GM18870 (cell line): ENCODE data around the gene BRSK2.

Source experiments
- ATAC-seq: cut with Tn5 transposase; IDR thresholded peaks from one replicate; pipeline ENCODE4 v1.9.1; 2021; ENCODE audit warnings: moderate library complexity; ENCODE audit not compliant: unreplicated experiment

Gene BRSK2

DNA sequence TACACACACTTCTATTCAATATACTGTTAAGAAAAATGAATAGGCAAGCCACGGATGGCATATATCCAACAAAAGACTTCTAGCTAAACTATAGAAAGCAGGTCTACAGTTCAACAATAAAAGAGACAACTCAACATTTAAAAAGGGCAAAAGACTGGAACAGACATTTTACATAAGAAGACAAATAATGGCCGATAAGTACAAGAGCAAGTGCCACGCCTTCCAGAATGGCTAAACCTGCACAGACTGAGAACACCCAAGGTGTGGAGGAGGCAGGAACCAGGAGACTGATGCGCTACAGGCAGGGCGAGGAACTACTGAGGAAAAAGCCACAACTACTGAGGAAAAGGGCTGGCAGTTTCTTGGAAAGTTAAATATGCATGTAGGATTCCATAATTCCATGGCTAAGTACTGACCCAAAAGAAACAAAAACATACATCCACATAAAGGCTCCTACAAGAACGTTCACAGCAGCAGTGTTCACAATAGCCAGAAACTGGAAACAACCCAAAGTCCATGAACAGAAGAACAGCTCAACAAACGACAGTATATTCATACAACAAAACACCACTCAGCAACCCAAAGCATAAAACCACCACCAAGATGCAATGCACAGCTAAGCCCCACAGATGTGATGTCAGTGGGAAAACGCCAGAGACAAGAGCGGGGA, 106.5 kb downstream of the BRSK2 start:
- ATAC-seq: no peak

DNA sequence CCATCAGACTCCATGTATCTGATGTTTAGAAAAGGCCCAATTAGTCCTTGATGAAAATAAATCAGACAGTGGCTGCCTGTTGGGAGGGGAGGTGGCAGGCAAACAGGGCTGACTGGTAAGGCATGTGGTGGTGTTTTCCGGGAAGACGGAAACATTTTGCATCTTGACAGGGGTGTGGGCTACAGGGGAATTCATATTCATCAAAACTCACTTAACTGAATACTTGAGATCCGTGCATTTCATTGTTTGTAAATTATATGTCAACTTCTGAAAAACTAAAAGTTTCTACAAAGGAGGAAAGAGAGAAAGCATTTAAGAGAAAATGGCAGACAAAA, 107.0 kb downstream of the BRSK2 start:
- no peak for ATAC-seq

DNA sequence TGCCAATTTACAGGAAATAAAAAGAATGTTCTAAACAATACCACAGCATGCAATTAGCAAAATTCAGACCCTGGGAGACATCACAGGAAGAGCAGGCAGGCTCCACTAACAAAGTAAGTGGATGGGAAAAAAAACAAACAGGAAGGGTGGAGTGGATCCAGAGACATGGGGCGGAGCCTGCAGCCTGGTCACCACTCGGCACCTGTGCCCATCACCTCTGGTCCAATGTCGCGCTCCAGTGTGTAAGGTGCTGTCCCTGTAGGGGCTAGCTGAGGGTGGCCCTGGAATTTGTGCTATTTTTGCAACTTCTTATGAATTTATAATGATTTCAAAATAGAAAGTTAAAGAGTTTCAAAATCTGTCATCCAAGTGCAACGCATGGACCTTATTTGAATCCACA, 107.9 kb downstream of the BRSK2 start:
- no peak for ATAC-seq

DNA sequence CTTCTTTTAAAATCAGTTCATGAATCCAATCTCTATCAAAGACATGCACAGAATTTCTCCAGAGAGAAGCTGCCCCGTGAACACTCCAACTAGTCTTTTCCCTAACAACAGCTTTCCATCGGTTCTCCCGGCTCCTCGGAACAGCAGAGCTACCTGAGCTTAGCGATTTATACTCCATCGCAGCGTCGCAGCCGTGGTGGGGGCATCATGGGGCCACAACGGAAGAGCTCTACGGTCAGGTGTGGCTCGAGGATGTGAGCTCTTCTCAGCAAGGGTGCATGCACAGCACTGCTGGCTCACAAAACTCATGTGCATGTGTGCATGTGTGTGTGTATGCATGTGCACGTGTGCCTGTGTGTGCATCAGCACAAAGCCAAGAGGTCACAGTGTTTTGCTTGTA, 108.5 kb downstream of the BRSK2 start:
- ATAC-seq: no peak

DNA sequence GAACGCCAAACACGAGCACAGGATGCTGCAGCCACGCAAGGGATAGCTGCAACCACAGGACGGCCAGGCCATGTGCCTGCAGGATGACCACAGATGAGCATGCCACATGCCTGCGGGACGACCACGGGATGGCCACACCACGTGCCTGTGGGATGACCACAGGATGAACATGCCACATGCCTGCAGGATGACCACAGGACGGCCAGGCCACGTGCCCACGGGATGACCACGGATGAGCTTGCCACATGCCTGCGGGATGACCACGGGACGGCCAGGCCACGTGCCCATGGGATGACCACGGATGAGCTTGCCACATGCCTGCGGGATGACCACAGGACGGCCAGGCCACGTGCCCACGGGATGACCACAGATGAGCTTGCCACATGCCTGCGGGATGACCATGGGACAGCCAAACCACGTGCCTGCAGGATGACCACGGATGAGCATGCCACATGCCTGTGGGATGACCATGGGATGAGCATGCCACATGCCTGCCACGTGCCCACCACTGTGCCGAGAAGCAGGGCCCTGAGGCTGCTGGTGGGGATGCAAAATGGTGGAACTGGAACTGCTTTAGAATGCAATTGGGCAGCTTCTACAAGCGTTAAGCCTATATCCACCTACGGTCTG, 109.6 kb downstream of the BRSK2 start:
- ATAC-seq: no peak

DNA sequence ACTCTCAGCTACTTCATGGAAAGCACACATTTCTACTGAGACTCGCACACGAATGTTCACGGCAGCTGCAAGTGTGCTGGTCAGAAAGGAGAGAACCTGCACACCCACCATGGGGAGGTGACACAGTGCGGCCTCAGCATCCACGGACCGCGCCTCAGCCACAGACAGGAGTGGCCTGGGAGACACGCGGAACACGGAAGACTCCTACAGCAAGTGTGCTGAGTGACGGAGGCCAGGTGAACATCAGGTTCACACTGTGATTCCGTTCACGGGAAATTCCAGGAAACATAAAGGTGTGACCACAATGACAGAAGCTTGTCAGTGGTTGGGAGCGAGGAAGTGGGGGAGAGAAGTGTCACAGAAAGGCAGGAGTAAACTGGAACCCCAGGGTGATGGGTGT, 110.2 kb downstream of the BRSK2 start:
- no peak for ATAC-seq

DNA sequence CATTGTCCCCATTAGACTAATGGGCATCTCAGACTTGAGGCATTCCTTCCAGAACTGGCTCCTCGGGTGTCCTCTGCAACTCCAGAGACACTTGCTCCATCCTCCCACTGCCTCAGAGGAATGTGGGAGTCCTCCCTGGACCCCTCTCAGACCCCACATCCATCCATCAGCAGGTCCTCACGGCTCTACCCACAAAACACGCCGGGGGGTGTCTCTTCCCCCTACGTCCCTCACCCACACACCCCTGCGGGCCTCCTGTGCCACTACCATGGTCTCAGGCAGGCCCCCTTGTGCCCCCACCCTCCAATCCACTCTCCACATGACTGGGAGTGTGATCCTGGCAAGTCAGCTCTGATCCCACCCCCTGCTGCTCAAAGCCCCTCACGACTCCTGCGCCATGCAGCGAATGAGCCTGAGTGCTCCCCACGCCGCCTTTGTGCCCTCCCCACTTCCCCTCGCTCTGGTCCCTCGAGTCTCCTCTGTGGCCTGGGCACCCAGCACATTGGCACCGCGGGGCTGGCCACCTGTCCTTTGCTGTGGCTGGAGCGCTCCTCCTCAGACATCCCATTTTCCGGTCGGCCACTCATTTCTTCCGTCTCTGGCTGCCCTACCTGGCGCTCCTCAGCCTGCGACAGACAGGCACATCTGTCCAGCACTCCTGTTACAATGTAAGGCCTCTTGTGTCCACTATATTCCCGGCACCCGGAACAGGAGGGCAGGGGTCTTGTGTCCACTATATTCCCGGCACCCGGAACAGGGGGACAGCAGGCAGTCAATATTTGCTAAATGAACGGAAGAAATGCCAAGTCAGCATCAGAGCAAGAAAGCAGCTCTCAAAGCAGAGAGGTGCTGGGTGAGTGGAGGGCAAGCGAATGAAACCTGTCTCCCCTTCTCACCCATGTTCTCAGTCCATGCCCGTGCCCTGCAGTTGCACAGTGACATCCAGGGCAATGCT, 111.0 kb downstream of the BRSK2 start:
- ATAC-seq: no peak

DNA sequence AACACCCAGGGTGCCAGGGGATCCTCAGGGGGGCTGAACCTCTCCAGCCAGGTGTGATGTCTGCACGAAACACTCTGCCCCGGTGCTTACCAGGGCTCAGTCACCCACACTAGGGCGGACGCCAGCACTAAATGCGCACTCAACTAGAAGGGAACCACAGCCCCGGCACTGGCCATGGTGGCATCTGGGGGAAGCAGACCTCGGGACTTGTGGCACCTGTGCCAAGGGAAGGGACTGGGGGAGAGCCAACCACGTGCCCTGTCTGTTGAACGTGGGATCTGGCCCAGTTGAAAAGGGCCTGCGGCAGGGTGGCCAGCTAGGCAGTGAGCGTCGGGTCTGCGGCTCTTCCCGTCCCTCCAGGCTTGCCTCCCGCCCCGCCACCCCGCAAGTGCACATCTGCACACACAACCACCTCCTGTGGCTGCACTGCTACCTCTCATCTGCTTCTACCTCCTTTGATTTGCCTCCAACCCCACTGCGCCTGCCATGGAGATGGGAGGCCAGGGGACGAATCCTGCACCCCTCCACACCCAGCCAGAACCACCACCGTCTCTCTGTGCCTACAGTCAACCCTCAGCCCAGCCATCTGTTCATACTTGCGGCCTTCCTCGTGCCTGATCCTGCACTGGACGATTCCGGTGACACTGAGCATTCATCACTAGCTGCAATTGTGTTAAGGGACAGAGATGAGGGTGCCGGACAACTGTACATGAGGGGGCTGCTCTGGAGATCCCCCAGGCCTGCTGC, 111.9 kb downstream of the BRSK2 start:
- no peak for ATAC-seq

DNA sequence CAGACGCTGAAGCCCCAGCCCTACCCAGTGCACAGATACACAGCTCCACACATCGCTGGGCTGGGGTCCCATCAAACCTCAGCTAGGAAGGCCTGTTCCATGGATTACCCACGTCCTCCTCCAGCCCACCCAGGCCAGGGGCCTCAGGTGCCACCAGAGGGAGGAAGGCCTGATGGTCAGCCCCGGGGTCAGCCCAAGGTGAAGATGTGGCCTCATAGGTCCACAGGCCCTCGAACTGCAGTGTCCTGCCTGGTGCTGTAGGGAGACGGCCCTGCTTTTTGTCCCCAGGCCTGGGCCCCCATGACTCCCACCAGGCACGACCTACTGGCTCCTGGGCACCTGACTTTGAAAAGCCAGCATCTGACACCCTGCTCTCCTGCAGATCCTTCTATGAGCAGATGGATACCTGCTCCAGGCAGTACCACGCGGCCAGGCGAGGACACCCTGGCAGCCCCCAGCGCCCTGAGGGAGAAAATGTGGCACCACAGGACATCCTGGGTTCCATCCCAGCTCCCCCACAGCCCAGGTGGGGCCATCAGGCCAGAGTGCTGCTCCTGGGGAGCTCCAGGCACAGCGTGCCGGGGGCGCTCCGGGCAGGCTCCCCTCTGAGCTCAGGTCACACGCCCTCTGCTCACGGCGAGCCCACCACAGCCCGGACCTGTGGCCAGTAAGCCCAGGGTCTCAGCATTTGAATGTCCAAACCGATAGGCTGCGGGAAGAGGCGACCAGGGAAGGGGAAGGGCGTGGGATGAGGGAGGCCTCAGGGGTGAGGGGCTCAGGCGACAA, 112.6 kb downstream of the BRSK2 start:
- ATAC-seq: no peak

DNA sequence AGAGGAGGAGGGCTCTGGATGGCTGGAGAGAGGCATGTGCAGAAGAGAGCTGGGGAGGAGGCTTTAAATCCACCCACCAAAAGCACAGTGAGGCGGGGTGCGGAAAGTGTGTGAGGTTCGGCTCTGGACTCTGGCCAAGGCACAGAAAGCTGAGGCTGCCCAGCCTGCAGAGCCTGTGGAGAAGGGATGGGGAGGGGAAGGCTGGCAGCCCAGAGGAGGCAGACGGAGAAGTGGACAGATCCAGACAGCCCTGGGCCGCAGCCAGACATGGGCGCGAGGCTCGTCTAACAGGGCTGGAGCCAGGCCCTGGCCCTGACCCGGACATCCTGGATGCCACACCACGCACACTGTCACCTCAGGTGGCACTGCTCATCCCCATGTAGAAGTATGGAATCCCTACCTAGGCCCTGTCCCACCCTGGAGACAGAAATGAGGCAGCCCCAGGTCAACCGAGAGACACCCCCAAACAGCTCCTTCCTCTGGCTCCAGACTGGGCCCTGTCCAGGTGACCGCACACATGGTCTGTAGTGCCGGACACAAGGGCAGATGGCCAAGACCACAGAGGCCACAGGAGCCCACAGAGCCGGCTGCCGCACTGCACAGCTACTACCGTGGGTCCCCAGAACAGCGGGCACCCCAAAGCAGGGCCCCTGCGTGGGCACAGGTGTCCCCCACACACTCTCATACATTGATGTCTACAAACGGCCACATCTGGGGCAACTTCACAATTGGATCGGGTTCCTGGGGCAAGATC, 113.4 kb downstream of the BRSK2 start:
- no peak for ATAC-seq

DNA sequence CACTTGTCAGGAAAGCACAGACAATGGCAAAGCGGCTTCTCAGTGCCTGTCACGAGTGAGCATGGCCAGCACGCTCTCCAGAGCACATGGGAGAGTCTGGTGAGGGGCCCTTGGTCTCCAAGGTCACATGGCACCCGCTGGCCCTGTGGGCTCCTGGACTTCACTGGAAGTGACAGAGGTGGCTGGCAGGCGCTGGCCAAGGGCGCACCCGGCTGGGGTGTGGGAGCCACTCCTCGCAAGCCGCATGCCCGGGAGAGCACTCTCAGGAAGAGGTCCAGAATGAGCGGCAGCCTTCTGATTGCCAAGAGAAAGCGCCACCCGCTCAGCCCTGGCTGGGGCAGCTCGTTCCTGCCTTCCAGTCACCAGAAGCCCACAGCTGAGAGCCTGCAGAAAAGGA, 114.0 kb downstream of the BRSK2 start:
- no peak for ATAC-seq

DNA sequence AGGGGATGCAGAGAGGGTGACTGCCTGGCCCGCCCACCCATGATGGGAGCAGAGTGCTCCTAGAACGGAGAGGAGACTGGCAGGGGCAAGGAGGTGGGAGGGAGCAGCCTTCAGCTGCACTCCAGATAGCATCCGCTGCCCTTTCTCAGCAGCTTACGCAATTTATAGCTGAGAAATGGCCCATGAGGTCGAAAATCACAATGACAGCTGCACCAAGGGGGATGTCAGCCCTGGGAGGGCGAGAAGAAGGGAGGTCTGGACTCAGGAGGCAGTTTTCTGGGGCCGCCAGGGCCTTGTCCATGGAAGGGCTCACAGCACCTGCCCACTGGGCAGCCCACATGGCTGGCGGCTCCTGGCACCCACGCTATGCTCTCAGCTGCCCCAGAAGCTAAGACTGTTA, 114.4 kb downstream of the BRSK2 start:
- no peak for ATAC-seq

DNA sequence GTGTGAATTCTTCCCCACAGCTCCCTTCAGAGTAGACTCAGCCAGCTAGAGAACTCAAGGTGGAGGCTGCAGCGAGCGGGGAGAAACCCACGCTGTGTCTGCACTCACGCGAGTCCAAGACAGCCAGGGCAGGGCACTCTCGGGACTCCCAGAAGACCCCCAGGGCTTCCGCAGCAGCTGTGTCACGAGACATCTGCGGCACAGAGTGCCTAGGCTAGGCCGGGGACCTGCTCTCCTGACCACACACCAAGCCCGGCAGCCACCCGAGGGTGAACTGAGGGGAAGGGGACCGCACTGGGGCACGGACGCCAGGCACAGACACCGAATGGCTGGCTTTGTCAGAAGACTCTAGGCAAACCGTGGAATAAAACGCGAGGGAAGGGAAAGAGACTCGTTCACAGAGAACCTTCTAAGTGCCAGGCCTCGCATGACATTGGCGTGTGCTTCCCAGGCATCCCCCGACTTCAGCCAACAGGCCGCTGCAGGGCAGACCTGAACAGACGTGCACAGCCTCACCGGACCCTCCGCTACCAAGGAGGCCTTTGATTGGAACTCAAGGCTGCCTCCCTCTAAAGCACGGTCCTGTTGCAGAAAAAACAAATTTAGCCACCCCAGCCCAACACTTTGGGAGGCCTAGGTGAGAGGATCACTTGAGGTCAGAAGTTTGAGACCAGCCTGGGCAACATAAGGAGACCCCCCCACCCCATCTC, 115.0 kb downstream of the BRSK2 start:
- no peak for ATAC-seq

DNA sequence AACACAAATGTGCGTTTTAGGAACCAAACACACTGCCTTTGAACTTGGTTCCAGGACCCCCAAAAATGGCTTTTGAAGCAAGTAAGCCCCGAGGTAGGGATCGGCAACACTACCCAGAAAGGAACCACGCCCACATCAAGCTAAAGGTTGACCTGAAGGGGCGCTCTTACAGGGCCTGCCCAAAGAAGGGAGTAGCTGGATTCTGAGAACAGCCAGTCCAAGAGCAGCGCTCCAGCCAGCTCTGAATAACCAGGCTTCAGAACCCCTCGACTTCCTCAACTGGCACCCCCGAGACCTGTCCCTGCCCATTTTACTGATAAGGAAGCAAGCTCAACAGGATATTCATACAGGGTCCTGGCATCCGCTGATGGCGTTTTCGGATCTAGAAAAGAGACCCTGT, 115.7 kb downstream of the BRSK2 start:
- ATAC-seq: no peak

DNA sequence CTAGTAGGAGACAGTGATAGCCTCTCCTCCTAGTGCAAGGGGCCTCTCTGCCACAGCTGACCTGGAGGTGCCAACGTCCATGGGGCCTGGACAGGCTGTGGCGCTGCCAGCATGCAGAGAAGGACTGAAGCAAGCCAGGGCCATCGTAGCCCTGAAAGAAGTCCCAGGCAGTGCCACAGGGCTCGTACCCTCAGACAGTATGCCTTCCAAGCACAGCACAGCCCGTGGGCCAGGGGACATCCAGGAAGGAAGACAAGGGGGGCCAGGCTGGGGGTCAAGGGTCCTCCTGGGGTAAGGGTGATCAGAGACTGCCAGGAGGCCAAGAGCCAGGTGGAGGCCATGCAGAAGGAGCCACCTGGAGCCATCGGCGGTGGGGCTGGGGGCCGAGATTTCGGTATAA, 117.2 kb downstream of the BRSK2 start:
- no peak for ATAC-seq

DNA sequence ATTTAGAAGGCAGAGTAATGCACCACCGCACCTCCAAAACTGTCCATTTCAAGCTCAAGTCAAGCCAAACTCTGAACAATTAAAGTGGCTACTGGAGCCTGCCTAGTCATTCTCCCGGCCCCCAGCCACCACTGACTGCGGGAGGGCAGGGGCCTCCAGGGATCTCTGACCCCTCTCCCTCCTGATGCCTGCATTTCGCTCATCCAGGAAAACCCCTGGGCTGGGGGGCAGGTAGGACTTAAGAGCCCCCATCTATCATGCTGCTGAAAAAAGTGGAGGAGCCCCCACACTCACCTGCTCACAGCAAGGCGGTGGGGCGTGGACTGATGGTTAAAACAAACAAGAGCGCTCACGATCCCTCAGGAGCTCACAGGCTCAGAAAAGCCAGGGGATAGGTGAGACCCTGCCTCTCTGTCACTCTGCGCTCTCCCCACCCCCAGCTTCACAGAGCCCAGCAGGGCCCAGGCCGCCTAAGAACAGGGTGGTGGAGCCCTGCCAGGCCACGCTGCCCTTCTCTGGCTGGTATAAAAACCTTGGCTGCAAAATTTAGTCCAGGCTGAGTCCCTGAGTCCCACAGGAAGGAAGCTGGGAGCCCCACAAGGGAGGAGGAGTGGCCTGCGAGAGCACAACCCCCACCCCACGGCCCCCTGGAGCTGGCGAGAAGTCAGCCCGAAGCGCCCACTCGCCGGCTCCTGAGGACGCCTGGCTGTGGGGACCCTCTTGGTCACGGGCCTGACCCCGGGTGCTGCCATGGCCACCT, 117.8 kb downstream of the BRSK2 start:
- ATAC-seq: no peak

DNA sequence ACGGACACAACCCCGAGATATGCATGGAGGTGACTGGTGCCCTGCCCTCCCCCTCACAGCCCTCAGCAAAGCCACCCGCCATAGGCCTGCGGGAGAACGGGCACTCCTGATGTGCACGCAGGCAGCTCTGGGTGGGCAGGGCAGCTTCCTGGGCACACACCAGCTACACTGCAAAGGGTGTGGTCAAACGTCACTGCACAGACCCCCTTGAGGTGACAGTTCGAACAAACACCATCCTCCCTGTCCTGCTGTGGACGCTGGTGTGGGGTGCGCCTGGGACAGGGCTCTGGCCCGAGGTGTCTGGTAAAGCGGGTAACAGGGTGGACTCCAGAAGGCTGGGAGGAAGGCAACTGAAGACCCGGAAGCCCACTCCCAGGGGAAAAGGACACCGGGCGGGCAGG, 118.8 kb downstream of the BRSK2 start:
- no peak for ATAC-seq

DNA sequence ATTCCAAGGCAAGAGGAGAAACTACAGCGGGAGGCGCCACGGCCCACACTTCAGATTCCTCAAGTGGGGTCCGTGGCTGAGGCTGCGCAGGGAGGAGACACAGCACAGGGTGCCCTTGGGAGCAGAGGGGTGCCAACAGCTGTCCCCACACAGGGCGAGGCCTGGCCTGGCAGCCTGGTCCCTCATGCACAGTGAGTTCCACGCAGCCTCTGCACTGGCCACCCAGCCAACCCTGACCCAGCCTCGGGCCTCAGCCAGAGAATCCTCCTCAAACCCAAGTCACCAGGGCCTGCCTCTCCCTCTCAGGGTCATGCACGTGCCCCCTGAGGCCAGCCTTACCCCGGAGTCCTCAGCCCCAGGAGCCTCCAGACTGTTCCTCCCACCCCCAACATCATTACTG, 119.3 kb downstream of the BRSK2 start:
- no peak for ATAC-seq
